Stimulated activated CD8-positive, alpha-beta memory T cell treated with anti-CD3 and anti-CD28 coated beads, Interleukin-15, amount 100 ng/mL, for 48 hours (primary cell): ENCODE measurements around the gene CCDC32.

ENCODE experiments used
- DNase-seq, 2 donors: peaks; one replicate each; pipeline ENCODE4 v3.0.0-alpha.2; 2020; ENCODE audit warnings: low read depth in 2 of 2

CCDC32 gene

GRCh38 chr15:40513609-40514008, 51.2 kb downstream of the CCDC32 start:
- DNase-seq = no peak

- DNase-seq = no peak
Observed at GRCh38 chr15:40512440-40512839, 52.4 kb downstream of the CCDC32 start.

- no peak for DNase-seq
Observed at GRCh38 chr15:40511472-40512133, 53.2 kb downstream of the CCDC32 start.

DNA sequence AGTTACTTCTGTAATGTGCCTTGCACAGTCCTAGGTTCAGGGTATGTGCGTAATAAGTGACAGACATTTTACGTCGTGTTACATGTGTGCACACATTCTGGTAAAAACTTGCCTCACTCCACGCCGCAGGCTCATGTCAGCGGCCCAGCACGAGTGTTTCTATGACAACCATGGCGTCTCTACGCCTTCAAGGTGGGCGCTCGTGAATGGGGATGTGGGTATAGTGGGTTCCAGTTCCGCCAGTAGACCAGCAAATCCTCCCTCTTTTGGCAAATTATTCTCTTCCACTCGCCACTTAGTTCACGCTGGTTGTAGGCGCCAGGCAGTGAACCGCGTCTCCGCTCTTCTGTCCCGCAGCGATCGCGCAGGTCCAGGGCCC, 53.8 kb downstream of the CCDC32 start:
- no peak for DNase-seq

DNA sequence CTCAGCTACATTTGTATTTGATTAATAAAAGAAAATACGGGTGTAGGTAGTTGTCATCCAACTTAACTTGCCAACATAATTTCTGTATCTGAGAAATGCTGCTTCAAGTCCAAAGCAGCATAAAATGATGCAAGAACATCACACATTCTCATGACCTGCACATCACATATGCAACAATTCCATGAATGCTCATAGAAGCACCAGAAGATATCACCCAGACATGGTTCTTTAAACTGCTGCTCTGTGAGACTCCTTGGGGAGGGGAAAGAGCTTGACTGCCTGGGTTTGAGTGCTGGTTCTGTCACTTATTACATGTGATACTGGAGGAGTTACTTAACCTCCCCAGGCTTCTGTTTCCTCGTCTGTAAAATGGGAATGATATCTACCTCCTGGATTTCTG, 54.6 kb downstream of the CCDC32 start:
- no peak for DNase-seq

GRCh38 chr15:40508216-40508615, 56.6 kb downstream of the CCDC32 start:
- DNase-seq = no peak

- DNase-seq = peak; percentile 57 to 60
Observed at GRCh38 chr15:40506964-40507571, 57.8 kb downstream of the CCDC32 start.
